ENCODE measurements around the gene TNFAIP2. TPM values are rescaled to one million over a fixed set of nuclear protein-coding genes. Genes with fewer than 3 reads are reported as not detected.

The TNFAIP2 gene
- total and polyA plus RNA-seq, 9 of the 15 experiments (the other 6 are each of a cell fraction or from before 2014, with no cell fraction given): 22.6 to 68.6 (median 44.6) TPM

DNA sequence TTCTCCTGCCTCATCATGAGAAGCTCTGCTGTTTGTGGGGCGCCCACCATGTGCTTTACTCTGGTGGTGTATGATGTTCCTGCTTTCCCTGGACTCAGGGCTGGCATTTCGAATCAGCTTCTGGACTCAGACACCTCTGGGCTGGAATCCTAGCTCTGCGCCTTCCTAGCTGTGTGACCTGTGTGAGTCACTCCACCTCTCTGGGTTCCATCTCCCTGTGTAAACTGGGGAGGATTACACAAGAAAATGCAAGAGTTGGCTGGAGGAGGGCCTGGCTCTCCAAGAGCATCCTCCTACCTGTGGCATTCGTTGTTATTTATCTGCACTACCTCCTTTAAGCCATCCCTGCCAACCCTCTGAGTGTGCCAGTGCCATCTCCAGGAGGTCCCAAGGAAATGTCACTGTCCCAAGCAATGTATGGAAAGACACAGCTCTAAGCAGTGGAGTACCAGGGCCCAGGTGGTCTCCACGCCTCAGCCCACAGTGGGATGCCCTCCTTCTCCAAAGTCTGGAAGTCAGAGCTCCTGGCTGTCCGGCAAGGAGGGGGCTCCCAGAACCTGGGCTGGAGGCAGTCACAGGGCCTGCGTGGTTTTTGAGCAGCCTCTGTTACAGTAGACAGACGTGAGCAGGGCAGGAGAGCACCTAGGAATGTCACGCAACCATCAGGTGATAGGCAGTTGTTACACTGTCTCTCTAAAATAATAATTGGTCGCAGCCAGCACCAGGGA, 7.3 kb upstream of the TNFAIP2 start (continued):
- TF ChIP-seq, protein P1, sequence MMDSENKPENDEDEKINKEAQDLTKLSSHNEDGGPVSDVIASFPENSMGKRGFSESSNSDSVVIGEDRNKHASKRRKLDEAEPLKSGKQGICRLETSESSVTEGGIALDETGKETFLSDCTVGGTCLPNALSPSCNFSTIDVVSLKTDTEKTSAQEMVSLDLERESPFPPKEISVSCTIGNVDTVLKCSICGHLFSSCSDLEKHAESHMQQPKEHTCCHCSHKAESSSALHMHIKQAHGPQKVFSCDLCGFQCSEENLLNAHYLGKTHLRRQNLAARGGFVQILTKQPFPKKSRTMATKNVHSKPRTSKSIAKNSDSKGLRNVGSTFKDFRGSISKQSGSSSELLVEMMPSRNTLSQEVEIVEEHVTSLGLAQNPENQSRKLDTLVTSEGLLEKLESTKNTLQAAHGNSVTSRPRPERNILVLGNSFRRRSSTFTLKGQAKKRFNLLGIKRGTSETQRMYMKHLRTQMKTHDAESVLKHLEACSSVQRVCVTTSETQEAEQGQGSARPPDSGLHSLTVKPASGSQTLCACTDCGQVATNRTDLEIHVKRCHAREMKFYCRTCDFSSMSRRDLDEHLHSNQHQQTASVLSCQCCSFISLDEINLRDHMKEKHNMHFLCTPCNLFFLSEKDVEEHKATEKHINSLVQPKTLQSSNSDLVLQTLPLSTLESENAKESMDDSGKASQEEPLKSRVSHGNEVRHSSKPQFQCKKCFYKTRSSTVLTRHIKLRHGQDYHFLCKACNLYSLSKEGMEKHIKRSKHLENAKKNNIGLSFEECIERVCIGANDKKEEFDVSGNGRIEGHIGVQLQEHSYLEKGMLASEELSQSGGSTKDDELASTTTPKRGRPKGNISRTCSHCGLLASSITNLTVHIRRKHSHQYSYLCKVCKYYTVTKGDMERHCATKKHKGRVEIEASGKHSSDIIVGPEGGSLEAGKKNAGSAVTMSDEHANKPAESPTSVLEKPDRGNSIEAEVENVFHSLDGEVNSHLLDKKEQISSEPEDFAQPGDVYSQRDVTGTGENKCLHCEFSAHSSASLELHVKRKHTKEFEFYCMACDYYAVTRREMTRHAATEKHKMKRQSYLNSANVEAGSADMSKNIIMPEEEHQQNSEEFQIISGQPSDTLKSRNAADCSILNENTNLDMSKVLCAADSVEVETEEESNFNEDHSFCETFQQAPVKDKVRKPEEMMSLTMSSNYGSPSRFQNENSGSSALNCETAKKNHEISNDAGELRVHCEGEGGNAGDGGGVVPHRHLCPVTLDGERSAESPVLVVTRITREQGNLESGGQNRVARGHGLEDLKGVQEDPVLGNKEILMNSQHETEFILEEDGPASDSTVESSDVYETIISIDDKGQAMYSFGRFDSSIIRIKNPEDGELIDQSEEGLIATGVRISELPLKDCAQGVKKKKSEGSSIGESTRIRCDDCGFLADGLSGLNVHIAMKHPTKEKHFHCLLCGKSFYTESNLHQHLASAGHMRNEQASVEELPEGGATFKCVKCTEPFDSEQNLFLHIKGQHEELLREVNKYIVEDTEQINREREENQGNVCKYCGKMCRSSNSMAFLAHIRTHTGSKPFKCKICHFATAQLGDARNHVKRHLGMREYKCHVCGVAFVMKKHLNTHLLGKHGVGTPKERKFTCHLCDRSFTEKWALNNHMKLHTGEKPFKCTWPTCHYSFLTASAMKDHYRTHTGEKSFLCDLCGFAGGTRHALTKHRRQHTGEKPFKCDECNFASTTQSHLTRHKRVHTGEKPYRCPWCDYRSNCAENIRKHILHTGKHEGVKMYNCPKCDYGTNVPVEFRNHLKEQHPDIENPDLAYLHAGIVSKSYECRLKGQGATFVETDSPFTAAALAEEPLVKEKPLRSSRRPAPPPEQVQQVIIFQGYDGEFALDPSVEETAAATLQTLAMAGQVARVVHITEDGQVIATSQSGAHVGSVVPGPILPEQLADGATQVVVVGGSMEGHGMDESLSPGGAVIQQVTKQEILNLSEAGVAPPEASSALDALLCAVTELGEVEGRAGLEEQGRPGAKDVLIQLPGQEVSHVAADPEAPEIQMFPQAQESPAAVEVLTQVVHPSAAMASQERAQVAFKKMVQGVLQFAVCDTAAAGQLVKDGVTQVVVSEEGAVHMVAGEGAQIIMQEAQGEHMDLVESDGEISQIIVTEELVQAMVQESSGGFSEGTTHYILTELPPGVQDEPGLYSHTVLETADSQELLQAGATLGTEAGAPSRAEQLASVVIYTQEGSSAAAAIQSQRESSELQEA (IDR thresholded peaks at IDR 0.05; ENCODE audit: low read depth): no peak

All from K562 (cell line).